Breast epithelium (tissue), 4 donors: ENCODE results near the gene TPSB2. TPM values are rescaled to one million over a fixed set of nuclear protein-coding genes. Genes with fewer than 3 reads are reported as not detected.

ENCODE experiments used
- DNase-seq, 2 donors: peaks; one replicate each; pipeline ENCODE4 v3.0.0-alpha.2; 2019; ENCODE audit warnings: low spot score in 2 of 2
- H3K27ac ChIP-seq, 2 donors: fragments of 200-600 bp; sonication (generic) in 1 of 2; one replicate each; pipeline ENCODE4 v1.5.1; 2016 to 2019; ENCODE audit warnings: mild to moderate bottlenecking in 1 of 2
- H3K27me3 ChIP-seq, 2 donors: fragments of 200-600 bp; sonication (generic) in 1 of 2; one replicate each; pipeline versions ENCODE4 v1.5.1 to v1.6.0; 2017 to 2019; ENCODE audit warnings: control low read depth in 1 of 2, mild to moderate bottlenecking in 1 of 2
- H3K36me3 ChIP-seq: fragments of 200-600 bp; one replicate; pipeline ENCODE4 v1.5.1; 2019
- H3K4me1 ChIP-seq, 2 donors: fragments of 200-600 bp; sonication (generic); one replicate each; pipeline ENCODE4 v1.5.1; 2016 to 2019; ENCODE audit warnings: control low read depth in 1 of 2
- H3K4me3 ChIP-seq, 3 donors: fragments of 200-600 bp; sonication (generic); 1 replicate in 2 of 3; 2 replicates in 1 of 3; pipeline ENCODE4 v1.5.1; 2016 to 2019; ENCODE audit warnings: mild to moderate bottlenecking in 3 of 3, moderate library complexity in 2 of 3
- H3K9me3 ChIP-seq, 2 donors: fragments of 200-600 bp; sonication (generic) in 1 of 2; one replicate each; pipeline ENCODE4 v1.5.1; 2016 to 2019; ENCODE audit warnings: control low read depth in 1 of 2
- POLR2A ChIP-seq: fragments of 450-650 bp; IDR thresholded peaks from one replicate; pipeline ENCODE4 v1.6.1; 2016; ENCODE audit warnings: antibody characterized with exemption, mild to moderate bottlenecking, moderate library complexity
- POLR2AphosphoS5 ChIP-seq, 3 donors: sonication (generic); formaldehyde crosslinking; IDR thresholded peaks; one replicate each; pipeline ENCODE4 v1.6.1; 2017; ENCODE audit warnings: antibody characterized with exemption in 3 of 3
- intact Hi-C: fragments of 100-400 bp; cut with DNase I; formaldehyde crosslinking; loops from one replicate; pipeline ENCODE4 v1.15.1; 2023; ENCODE audit warnings: low total_unique reads
- total RNA-seq, 3 donors: library from RNA; depleted of rRNA; stranded (reverse); fragments of >200 nt; gene quantifications; one replicate each; pipeline ENCODE4 v1.1.0, GENCODE V29; 2016
- TF ChIP-seq, protein P1 (sequence below), 3 donors: fragments of 450-650 bp; IDR thresholded peaks; one replicate each; pipeline ENCODE4 v1.5.1; 2016 to 2017; ENCODE audit warnings: antibody characterized with exemption in 3 of 3, mild to moderate bottlenecking in 3 of 3, moderate library complexity in 3 of 3

TPSB2 gene
- total RNA-seq, 3 donors from 2014 or later, result 5.6 to 195 (median 22.4) TPM

GRCh38 chr16:1184156-1184868 is 45.7 kb downstream of the TPSB2 start:
- H3K27me3 ChIP-seq, result peaks cover 0 to 85% of the 10 kb centered on the region in 2 donors
- no peak overlapping the region for H3K27ac ChIP-seq
- no peak for DNase-seq
- H3K4me3 ChIP-seq, result no peak overlapping the region
- no peaks in the 10 kb centered on the region for H3K4me1 ChIP-seq
- TF ChIP-seq POLR2A (no peak), POLR2AphosphoS5 (IDR thresholded peaks at IDR 0.05) (no peak)
- TF ChIP-seq, protein P1, sequence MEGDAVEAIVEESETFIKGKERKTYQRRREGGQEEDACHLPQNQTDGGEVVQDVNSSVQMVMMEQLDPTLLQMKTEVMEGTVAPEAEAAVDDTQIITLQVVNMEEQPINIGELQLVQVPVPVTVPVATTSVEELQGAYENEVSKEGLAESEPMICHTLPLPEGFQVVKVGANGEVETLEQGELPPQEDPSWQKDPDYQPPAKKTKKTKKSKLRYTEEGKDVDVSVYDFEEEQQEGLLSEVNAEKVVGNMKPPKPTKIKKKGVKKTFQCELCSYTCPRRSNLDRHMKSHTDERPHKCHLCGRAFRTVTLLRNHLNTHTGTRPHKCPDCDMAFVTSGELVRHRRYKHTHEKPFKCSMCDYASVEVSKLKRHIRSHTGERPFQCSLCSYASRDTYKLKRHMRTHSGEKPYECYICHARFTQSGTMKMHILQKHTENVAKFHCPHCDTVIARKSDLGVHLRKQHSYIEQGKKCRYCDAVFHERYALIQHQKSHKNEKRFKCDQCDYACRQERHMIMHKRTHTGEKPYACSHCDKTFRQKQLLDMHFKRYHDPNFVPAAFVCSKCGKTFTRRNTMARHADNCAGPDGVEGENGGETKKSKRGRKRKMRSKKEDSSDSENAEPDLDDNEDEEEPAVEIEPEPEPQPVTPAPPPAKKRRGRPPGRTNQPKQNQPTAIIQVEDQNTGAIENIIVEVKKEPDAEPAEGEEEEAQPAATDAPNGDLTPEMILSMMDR (IDR thresholded peaks at IDR 0.05), result no peak
- intact Hi-C loops, result no loop called here
- no peaks in the 10 kb centered on the region for H3K9me3 ChIP-seq
- no peaks in the 10 kb centered on the region for H3K36me3 ChIP-seq

- Histone ChIP-seq H3K27me3 (peaks cover 0 to 87% of the 10 kb centered on the region in 2 donors), H3K4me1 (no peaks in the 10 kb centered on the region), H3K36me3 (no peaks in the 10 kb centered on the region), H3K4me3 (no peak overlapping the region), H3K27ac (peak overlapping the region in 1 of 2 donors; percentile 43), H3K9me3 (no peaks in the 10 kb centered on the region)
- TF ChIP-seq, protein P1 (IDR thresholded peaks at IDR 0.05), result no peak
- TF ChIP-seq POLR2A (no peak), POLR2AphosphoS5 (IDR thresholded peaks at IDR 0.05) (no peak)
- no peak for DNase-seq
- intact Hi-C loops, result no loop called here
Observed at GRCh38 chr16:1182950-1183907, 46.8 kb downstream of the TPSB2 start.

GRCh38 chr16:1182316-1182671 is 47.7 kb downstream of the TPSB2 start:
- H3K36me3 ChIP-seq, result no peaks in the 10 kb centered on the region
- intact Hi-C loops, result no loop called here
- no peaks in the 10 kb centered on the region for H3K4me1 ChIP-seq
- no peaks in the 10 kb centered on the region for H3K9me3 ChIP-seq
- H3K27me3 ChIP-seq, result peaks cover 0 to 85% of the 10 kb centered on the region in 2 donors
- DNase-seq, result peak in 1 of 2 donors; percentile 76
- TF ChIP-seq POLR2AphosphoS5 (IDR thresholded peaks at IDR 0.05) (no peak), POLR2A (no peak)
- TF ChIP-seq, protein P1 (IDR thresholded peaks at IDR 0.05), result no peak
- no peak overlapping the region for H3K4me3 ChIP-seq
- H3K27ac ChIP-seq, result peak overlapping the region in 1 of 2 donors; percentile 43

DNA sequence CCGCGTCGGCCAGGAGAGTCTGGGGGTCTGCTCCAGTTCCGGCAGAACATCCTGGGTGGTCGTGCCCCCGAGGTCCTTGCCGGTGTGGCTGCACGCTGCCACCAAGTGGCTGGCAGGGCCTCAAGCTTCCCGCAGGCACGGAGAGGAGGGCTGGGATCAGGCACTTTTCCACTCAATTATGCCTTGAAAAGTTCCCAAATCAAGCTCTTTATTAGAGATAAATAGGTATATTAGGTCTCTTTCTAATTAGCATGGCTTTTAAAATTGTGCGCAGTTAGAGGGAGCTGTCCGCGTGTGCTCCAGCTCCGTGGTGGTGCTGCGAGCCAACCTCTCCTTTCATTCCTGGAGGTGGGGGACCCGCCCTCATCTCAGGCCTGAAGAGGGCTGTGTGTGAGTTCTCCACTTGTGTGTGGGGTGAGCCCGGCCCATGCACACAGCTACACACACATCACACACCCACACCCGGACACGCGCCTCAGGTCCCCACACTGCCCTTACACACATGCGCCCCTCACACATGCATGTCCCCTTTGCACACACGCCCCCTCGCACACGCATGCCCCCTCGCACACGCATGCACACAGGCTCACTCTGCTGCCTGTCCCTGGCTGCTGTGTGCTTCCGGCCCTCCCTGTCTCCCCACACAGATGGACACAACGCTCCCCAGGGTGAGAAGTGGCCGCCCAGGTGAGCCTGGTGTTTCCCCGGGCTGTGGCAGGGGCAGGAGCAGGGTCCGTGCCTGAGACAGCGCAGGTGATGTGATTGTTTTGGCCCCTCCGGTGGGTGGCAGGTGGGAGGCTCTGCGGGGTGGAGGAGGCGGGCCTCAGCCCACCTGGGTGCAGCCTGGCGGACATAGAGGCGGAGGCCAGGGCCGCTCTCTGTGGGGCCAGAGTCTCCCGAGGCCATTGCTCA is 48.3 kb downstream of the TPSB2 start:
- Histone ChIP-seq H3K9me3 (no peaks in the 10 kb centered on the region), H3K27me3 (peaks cover 0 to 85% of the 10 kb centered on the region in 2 donors), H3K36me3 (no peaks in the 10 kb centered on the region), H3K27ac (peak overlapping the region in 1 of 2 donors; percentile 58), H3K4me3 (no peak overlapping the region), H3K4me1 (no peaks in the 10 kb centered on the region)
- no peak for DNase-seq
- TF ChIP-seq POLR2A (no peak), POLR2AphosphoS5 (IDR thresholded peaks at IDR 0.05) (no peak)
- TF ChIP-seq, protein P1 (IDR thresholded peaks at IDR 0.05), result no peak
- intact Hi-C loops, result no loop called here
